GM20000 (cell line): ENCODE data around the gene C1orf21.

Experiments used
- DNase-seq: peaks from one replicate; pipeline ENCODE4 v3.0.0; 2012; ENCODE audit warnings: low spot score
- TF ChIP-seq, protein P1 (sequence below): IDR thresholded peaks from 2 replicates; pipeline ENCODE4 v1.5.1; 2012; ENCODE audit warnings: mild to moderate bottlenecking, control low read depth; ENCODE audit errors: extremely low read depth, missing control alignments

C1orf21 gene

DNA sequence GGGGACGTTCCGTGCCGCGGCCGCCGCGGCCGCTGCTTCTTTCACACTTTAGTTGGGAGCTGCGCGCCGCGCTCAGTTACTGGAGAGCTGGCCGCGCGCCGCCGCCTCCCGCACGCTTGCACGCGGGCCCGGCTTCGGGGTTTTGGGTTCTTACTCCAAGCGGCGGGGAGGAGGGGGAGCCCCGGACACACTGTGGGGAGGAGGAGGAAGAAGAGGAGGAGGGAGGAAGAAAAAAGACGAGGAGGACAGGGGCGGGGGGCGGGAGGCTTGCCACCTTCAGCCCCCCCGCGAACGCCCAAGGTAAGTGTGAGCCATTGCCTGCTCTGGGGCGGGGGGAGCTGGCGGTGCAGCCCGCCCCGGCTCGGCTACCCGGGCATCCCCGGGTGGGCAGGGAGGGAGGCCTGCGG is 243 bp downstream of the C1orf21 start:
- DNase-seq, result no peak

DNA sequence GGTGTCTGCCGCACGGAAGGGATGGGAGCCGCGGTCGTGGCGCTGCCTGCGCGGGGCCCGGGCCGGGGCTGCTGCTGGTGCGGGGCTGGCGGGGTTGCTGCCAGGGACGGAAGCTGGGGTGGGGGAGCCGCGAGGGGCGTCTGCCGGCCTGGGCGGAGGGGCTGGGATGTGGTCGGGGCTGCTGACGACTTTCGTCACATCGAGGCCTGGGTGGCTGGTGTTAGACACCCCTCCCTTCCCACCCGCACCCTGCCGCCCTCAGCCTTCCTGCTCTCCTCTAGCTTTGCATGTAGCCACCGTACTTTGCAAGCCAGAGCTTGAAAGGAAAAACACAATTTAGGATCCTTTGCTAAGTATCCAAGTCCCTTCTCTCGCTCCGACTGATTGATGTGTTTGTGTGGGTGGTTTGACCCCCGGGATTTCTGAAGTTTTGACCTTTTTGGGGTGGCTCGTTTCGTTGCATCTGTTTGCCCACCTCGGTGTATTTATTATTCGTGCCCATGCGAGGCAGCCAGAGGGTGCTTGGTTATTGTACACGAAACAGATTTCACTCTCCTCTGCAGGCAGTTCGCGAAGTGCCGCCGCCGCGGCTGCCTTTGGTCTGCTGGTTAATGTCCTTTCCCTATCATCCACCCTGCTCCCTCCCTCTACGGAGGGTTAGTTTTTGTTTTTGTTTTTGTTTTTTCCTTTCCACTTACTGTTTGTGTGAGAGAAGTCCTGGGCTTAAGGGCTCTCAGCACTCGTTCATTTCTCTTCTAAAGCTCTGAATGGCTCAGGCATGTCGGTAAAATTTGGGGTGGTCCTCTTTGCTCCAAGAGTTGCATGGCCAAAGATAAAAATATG is 868 bp downstream of the C1orf21 start:
- TF ChIP-seq, protein P1, sequence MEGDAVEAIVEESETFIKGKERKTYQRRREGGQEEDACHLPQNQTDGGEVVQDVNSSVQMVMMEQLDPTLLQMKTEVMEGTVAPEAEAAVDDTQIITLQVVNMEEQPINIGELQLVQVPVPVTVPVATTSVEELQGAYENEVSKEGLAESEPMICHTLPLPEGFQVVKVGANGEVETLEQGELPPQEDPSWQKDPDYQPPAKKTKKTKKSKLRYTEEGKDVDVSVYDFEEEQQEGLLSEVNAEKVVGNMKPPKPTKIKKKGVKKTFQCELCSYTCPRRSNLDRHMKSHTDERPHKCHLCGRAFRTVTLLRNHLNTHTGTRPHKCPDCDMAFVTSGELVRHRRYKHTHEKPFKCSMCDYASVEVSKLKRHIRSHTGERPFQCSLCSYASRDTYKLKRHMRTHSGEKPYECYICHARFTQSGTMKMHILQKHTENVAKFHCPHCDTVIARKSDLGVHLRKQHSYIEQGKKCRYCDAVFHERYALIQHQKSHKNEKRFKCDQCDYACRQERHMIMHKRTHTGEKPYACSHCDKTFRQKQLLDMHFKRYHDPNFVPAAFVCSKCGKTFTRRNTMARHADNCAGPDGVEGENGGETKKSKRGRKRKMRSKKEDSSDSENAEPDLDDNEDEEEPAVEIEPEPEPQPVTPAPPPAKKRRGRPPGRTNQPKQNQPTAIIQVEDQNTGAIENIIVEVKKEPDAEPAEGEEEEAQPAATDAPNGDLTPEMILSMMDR, result no peak
- peak; percentile 39 for DNase-seq

More for the DNA sequence above, 243 bp downstream of the C1orf21 start:
- TF ChIP-seq, protein P1, result no peak

DNA sequence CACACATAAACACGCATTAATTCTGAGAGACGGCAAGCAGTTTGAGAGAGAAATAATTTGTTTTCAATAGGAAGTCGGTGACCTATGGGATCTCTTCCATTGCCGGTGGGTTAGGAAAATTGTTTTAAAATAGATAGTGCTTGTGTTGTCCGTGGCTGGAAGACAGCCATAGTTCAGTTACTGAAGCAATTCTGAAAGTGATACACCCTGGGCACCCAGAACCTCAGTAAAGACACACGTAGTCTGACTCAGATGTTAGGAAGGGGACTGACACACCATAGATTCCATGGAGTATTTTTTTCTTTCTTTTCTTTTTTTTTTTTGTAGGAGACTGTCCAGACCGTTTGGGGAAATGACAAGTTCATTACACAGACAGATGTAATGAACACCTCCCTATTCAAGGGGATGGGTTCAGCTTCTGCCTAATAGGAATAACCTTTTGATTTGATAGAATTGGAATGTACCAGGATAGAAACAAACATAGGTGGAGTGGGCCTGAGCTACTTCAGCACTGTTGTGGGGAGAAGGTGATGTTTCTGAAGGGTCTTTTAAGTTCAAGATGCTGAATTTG is 1.6 kb downstream of the C1orf21 start:
- TF ChIP-seq, protein P1, result no peak

DNA sequence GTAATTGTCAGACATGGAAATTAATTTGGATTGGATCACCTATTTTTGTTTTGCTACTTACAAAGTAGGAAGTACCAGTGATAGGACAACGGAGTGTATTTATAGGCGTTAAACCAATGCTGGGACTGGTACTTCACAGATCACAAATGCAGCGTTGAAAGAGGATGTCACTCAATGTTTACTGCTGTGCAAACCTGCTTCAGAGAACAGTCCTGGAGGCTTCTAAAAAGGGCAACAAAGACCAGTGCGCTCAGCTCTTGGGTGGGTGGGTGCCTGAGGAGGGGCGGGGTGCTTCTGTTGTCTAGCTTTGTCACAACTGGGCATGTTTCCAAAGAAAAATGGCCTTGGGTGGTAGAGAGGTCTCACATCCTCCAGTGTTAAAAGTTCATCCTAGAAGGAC is 2.1 kb downstream of the C1orf21 start:
- TF ChIP-seq, protein P1, result no peak
- no peak for DNase-seq

More for the DNA sequence above, 1.6 kb downstream of the C1orf21 start:
- peak; percentile 14 for DNase-seq

DNA sequence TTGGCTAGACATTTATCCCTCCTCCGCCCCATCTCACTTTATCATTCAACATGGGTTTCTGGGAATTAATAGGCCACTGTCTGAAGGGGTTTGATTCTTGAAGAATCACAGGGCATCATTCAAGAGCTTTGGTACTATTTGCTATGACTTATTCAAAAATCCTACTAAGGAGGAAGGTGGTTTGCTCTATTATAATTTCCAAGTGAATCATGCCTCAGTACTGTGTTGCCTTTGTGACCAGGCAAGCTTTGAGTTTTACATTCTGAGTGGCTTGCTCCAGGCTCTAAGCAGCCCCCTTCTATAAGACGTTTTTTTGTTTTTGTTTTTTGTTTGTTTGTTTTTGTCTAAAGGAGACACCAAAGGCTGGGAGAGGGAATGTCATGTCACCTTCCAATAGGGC is 2.6 kb downstream of the C1orf21 start:
- TF ChIP-seq, protein P1, result no peak

DNA sequence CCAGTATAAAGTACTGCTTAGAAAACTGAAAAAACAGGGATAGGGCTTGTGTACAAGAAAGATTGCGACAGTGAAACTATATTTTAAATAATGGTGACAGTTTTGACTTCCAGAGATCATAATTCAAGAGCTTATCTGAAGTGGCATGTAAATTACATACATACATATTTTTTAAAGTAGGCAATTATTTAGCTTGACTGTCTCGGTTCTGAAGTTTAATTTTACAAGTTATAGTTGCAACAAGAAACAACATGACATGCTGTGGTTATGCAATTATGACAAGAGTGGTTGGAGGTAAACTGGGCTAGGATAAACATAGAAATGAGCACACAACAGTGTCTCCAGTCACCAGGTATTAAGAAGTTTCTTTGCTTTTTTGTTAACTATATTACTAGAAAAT is 4.1 kb downstream of the C1orf21 start:
- DNase-seq, result no peak

More for the DNA sequence above, 2.6 kb downstream of the C1orf21 start:
- no peak for DNase-seq

DNA sequence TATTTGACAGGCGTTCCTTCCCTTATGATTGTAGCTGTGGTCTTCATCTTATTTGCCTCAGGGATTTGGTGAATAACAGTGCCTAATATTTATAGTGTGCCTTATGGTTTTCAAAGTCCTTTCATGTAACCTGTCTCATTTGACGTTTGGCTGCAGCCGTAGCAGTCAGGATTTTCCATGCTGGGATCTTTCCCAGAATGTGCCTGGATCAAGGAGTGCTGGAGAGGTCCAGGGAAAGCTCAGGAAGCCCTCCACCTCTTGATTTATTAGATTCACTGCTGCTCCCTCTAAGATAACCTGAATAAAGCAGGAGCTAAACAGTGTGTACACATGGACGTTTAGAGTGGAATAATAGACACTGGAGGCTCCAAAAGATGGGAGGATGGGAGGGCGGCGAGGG is 5.2 kb downstream of the C1orf21 start:
- DNase-seq, result no peak
- TF ChIP-seq, protein P1, result no peak

More for the DNA sequence above, 4.1 kb downstream of the C1orf21 start:
- TF ChIP-seq, protein P1, result no peak
